HepG2 (cell line): ENCODE measurements around the gene WDR59. TPM values are rescaled to one million over a fixed set of nuclear protein-coding genes. Genes with fewer than 3 reads are reported as not detected.

ENCODE experiments used
- ATF7 ChIP-seq, 2 experiments: fragments of 450-650 bp in 1 of 2; sonication (generic) in 1 of 2; formaldehyde crosslinking in 1 of 2; IDR thresholded peaks; 2 replicates each; pipeline versions ENCODE4 v1.4.0 to v1.6.1; 2016 to 2020; ENCODE audit warnings: antibody characterized with exemption in 1 of 2, mild to moderate bottlenecking in 1 of 2, missing genetic modification reagents in 1 of 2
- GLMP ChIP-seq: sonication (generic); formaldehyde crosslinking; IDR thresholded peaks from 2 replicates; pipeline ENCODE4 v1.9.0; 2021; ENCODE audit warnings: missing genetic modification reagents, mild to moderate bottlenecking, borderline replicate concordance
- IKZF4 ChIP-seq: sonication (generic); formaldehyde crosslinking; IDR thresholded peaks from 2 replicates; pipeline ENCODE4 v1.5.1; 2020; ENCODE audit warnings: borderline replicate concordance, mild to moderate bottlenecking, low read depth, missing genetic modification reagents; ENCODE audit errors: not compliant biosample characterization
- KLF16 ChIP-seq, 2 experiments: sonication (generic) in 1 of 2; formaldehyde crosslinking in 1 of 2; IDR thresholded peaks; 2 replicates each; pipeline versions ENCODE4 v1.6.1 to v1.8.0; 2016 to 2023; ENCODE audit warnings: missing genetic modification reagents in 2 of 2, missing compliant biosample characterization in 1 of 2
- MXI1 ChIP-seq: IDR thresholded peaks from 3 replicates; pipeline ENCODE4 v1.6.1; 2012; ENCODE audit warnings: low read depth, low read length, inconsistent platforms, borderline replicate concordance
- MYC ChIP-seq: sonication (generic); formaldehyde crosslinking; IDR thresholded peaks from 2 replicates; pipeline ENCODE4 v1.9.0; 2021; ENCODE audit warnings: missing genetic modification reagents, borderline replicate concordance
- PCBP1 ChIP-seq: fragments of 200-400 bp; formaldehyde crosslinking; IDR thresholded peaks from 2 replicates; pipeline ENCODE4 v1.6.1; 2017; ENCODE audit warnings: mild to moderate bottlenecking, low read depth, low read length, borderline replicate concordance
- PHF8 ChIP-seq: sonication (generic); formaldehyde crosslinking; IDR thresholded peaks from 2 replicates; pipeline ENCODE4 v1.5.0; 2020; ENCODE audit warnings: missing genetic modification reagents
- RXRB ChIP-seq: IDR thresholded peaks from 2 replicates; pipeline ENCODE4 v1.6.1; 2016; ENCODE audit warnings: borderline replicate concordance, missing genetic modification reagents, missing compliant biosample characterization
- SNAPC2 ChIP-seq: sonication (generic); formaldehyde crosslinking; IDR thresholded peaks from 2 replicates; pipeline ENCODE4 v1.8.1; 2022; ENCODE audit warnings: mild to moderate bottlenecking, missing genetic modification reagents
- SNRNP70 ChIP-seq: fragments of 200-400 bp; formaldehyde crosslinking; IDR thresholded peaks from 2 replicates; pipeline ENCODE4 v1.6.1; 2017; ENCODE audit warnings: mild to moderate bottlenecking, low read depth, low read length, moderate library complexity
- SP140L ChIP-seq: sonication (generic); formaldehyde crosslinking; IDR thresholded peaks from 2 replicates; pipeline ENCODE4 v1.4.0; 2020; ENCODE audit warnings: missing genetic modification reagents, borderline replicate concordance
- TCF7 ChIP-seq: sonication (generic); IDR thresholded peaks from 2 replicates; pipeline ENCODE4 v1.6.1; 2016; ENCODE audit warnings: antibody characterized with exemption, low read depth
- TRAFD1 ChIP-seq: sonication (generic); formaldehyde crosslinking; IDR thresholded peaks from 2 replicates; pipeline ENCODE4 v1.5.1; 2020; ENCODE audit warnings: missing genetic modification reagents, mild to moderate bottlenecking, borderline replicate concordance
- ZBTB20 ChIP-seq: sonication (generic); formaldehyde crosslinking; IDR thresholded peaks from 2 replicates; pipeline ENCODE4 v1.8.1; 2023; ENCODE audit warnings: missing genetic modification reagents, low read depth, mild to moderate bottlenecking, borderline replicate concordance
- ZIK1 ChIP-seq: sonication (generic); formaldehyde crosslinking; IDR thresholded peaks from 2 replicates; pipeline ENCODE4 v1.5.0; 2020; ENCODE audit warnings: mild to moderate bottlenecking, low read depth, missing genetic modification reagents, borderline replicate concordance
- ZNF260 ChIP-seq: sonication (generic); formaldehyde crosslinking; IDR thresholded peaks from 2 replicates; pipeline ENCODE4 v1.4.0; 2020; ENCODE audit warnings: missing genetic modification reagents, low read depth, mild to moderate bottlenecking, borderline replicate concordance
- ZNF33B ChIP-seq: sonication (generic); formaldehyde crosslinking; IDR thresholded peaks from 2 replicates; pipeline ENCODE4 v1.5.1; 2020; ENCODE audit warnings: mild to moderate bottlenecking, missing genetic modification reagents
- ZNF432 ChIP-seq: sonication (generic); formaldehyde crosslinking; IDR thresholded peaks from 2 replicates; pipeline ENCODE4 v1.5.0; 2020; ENCODE audit warnings: missing genetic modification reagents, mild to moderate bottlenecking, borderline replicate concordance
- ZNF460 ChIP-seq: sonication (generic); formaldehyde crosslinking; IDR thresholded peaks from 2 replicates; pipeline ENCODE4 v1.5.1; 2020; ENCODE audit warnings: missing genetic modification reagents, mild to moderate bottlenecking, borderline replicate concordance
- ZNF614 ChIP-seq: IDR thresholded peaks from 2 replicates; pipeline ENCODE4 v1.6.1; 2018; ENCODE audit warnings: missing biosample characterization, missing genetic modification reagents, inconsistent platforms, borderline replicate concordance
- ZNF678 ChIP-seq: sonication (generic); formaldehyde crosslinking; IDR thresholded peaks from 2 replicates; pipeline ENCODE4 v1.4.0; 2020; ENCODE audit warnings: mild to moderate bottlenecking, missing genetic modification reagents
- ZNF746 ChIP-seq: sonication (generic); formaldehyde crosslinking; IDR thresholded peaks from 2 replicates; pipeline ENCODE4 v1.8.0; 2022; ENCODE audit warnings: mild to moderate bottlenecking, missing genetic modification reagents
- polyA plus RNA-seq, 8 experiments: library from polyadenylated mRNA; depleted of rRNA in 3 of 8; stranded (reverse) in 7 of 8; unstranded in 1 of 8; fragments of >200 nt; fragmentation: Illumina TruSeq in 4 of 8; extraction: Trizol in 4 of 8; gene quantifications; 2 replicates each; pipeline versions ENCODE4 v1.2.1 to v1.2.3, GENCODE V29; 2011 to 2016; ENCODE audit warnings: low read depth in 4 of 8, missing spikeins in 1 of 8, mixed read lengths in 1 of 8; ENCODE audit not compliant: insufficient read depth in 1 of 8
- total RNA-seq, 5 experiments: library from RNA; depleted of rRNA; stranded (reverse); fragments of >200 nt; fragmentation: Illumina TruSeq; extraction: Trizol; gene quantifications; 2 replicates each; pipeline ENCODE4 v1.2.3, GENCODE V29; 2016; ENCODE audit warnings: low read depth in 1 of 5
- TF ChIP-seq, protein P1 (sequence below): sonication (generic); formaldehyde crosslinking; IDR thresholded peaks from 2 replicates; pipeline ENCODE4 v1.8.1; 2023; ENCODE audit warnings: mild to moderate bottlenecking, missing genetic modification reagents
- TF ChIP-seq, protein P2 (sequence below): sonication (generic); formaldehyde crosslinking; IDR thresholded peaks from 2 replicates; pipeline ENCODE4 v1.5.0; 2020; ENCODE audit warnings: missing genetic modification reagents, mild to moderate bottlenecking, borderline replicate concordance

Gene WDR59
- total and polyA plus RNA-seq, 2 of the 13 experiments (the other 11 are each of a cell fraction or from before 2014, with no cell fraction given): 65.2 to 306 TPM

DNA sequence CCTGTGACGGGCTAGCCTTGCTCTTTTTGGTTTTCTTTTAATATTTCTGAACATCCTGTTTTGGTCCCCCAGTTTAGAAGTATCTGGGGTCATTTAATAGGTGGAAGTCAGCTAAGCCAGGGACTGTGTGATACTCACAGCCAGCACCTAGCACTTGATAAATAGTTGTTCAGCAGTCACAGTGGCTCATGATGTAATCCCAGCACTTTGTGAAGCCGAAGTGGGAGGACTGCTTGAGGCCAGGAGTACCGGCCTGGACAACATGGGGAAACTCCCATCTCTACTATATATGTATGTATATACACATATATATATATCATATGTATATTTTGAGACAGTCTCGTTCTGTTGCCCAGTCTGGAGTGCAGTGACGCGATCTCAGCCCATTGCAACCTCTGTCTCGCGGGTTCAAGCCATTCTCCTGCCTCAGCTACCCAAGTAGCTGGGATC lies 12.1 kb upstream of the WDR59 start (continued):
- TF ChIP-seq ZNF260 (no peak), KLF16 (CRISPR knock-in tag; IDR thresholded peaks at IDR 0.05) (0 out of 4 replicates have a peak, but pooled peaks of 1 of the 2 experiments have one; percentile 47), PCBP1 (no peak), ZNF460 (CRISPR knock-in tag) (no peak), SNAPC2 (CRISPR knock-in tag) (0 out of 2 replicates have a peak, but pooled peaks have one; percentile 40), ZNF432 (CRISPR knock-in tag) (no peak), ZNF678 (CRISPR knock-in tag) (no peak), PHF8 (CRISPR knock-in tag) (no peak), ZIK1 (no peak), TRAFD1 (CRISPR knock-in tag) (no peak), GLMP (no peak), RXRB (CRISPR knock-in tag) (peak; percentile 60), ZBTB20 (CRISPR knock-in tag) (peak; percentile 92; the same call in 1 of the 2 replicates), SP140L (CRISPR knock-in tag) (no peak), IKZF4 (CRISPR knock-in tag) (no peak), MXI1 (no peak), ATF7 (IDR thresholded peaks at IDR 0.05) (no peak), ATF7 (CRISPR knock-in tag; IDR thresholded peaks at IDR 0.05) (no peak), MYC (CRISPR knock-in tag) (no peak), ZNF33B (CRISPR knock-in tag) (no peak), TCF7 (peak; percentile 64), ZNF746 (CRISPR knock-in tag) (no peak), ZNF614 (0 out of 2 replicates have a peak, but pooled peaks have one; percentile 58), SNRNP70 (no peak)
- TF ChIP-seq, protein P1, sequence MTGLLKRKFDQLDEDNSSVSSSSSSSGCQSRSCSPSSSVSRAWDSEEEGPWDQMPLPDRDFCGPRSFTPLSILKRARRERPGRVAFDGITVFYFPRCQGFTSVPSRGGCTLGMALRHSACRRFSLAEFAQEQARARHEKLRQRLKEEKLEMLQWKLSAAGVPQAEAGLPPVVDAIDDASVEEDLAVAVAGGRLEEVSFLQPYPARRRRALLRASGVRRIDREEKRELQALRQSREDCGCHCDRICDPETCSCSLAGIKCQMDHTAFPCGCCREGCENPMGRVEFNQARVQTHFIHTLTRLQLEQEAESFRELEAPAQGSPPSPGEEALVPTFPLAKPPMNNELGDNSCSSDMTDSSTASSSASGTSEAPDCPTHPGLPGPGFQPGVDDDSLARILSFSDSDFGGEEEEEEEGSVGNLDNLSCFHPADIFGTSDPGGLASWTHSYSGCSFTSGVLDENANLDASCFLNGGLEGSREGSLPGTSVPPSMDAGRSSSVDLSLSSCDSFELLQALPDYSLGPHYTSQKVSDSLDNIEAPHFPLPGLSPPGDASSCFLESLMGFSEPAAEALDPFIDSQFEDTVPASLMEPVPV (CRISPR knock-in tag): no peak
- TF ChIP-seq, protein P2, sequence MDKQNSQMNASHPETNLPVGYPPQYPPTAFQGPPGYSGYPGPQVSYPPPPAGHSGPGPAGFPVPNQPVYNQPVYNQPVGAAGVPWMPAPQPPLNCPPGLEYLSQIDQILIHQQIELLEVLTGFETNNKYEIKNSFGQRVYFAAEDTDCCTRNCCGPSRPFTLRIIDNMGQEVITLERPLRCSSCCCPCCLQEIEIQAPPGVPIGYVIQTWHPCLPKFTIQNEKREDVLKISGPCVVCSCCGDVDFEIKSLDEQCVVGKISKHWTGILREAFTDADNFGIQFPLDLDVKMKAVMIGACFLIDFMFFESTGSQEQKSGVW (CRISPR knock-in tag): no peak
